ENCODE measurements around the gene USP34. TPM values are rescaled to one million over a fixed set of nuclear protein-coding genes. Genes with fewer than 3 reads are reported as not detected.

Gene USP34
- total and polyA plus RNA-seq, 9 of the 15 experiments (the other 6 are each of a cell fraction or from before 2014, with no cell fraction given): 19.8 to 108 (median 67.8) TPM

DNA sequence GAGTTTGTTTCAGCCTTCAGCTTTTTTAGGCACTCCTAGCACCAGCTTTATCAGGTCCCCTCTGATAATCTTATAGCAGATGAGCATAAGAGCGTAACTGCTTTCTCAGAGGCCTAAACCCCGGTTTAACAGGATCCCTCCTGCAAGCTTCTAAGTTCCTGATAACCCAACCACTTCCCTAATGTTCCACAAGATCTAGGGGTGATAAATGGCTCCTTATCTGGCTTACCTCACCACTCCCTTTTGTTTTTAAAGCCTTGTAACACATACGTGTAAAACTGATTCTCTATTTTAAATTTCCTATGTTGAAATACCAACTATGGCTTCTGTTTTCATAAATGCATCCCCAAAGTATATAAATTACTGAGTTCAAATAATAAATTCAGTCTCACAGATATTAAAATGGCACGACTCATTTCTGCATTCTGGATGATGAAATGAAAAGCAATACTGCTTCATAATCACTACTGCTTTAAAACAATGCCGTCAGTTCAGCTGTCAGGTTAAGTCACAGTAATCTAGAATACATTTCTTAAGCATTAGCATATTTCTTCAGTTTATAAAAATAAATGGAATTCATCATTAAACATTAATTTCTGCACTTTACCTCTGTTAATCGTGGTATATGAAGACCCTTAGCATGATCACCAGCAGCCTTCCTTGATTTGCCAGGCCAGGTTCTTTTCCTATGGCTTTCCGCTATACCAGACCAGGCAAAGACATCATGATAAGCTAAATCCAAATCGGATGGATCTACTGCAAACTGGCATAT is 182.6 kb downstream of the USP34 start (continued):
- TF ChIP-seq MGA (IDR thresholded peaks at IDR 0.05) (no peak; the same call in 1 of the 2 replicates), CC2D1A (IDR thresholded peaks at IDR 0.05) (peak; percentile 76; the same call in 1 of the 2 replicates), RCOR1 (IDR thresholded peaks at IDR 0.05; ENCODE audit: borderline replicate concordance in 1 of 2, low read depth in 2 of 2, low read length in 2 of 2) (peak; percentile 53 to 96; a peak in 2 of 4 replicates), FOXJ2 (tag; IDR thresholded peaks at IDR 0.05) (peak; percentile 73; the same call in 1 of the 2 replicates), SMAD2 (IDR thresholded peaks at IDR 0.05; ENCODE audit: low read depth, low read length) (no peak), IRF9 (tag; IDR thresholded peaks at IDR 0.05) (peak; percentile 90), RFX5 (IDR thresholded peaks at IDR 0.05; ENCODE audit: low read depth, low read length) (no peak), MBD2 (IDR thresholded peaks at IDR 0.05; ENCODE audit: borderline replicate concordance, low read depth) (0 out of 2 replicates have a peak, but pooled peaks have one; percentile 38), ZNF551 (CRISPR knock-in tag; IDR thresholded peaks at IDR 0.05) (no peak), PTTG1 (tag; IDR thresholded peaks at IDR 0.05; ENCODE audit: low read depth) (peak; percentile 41), THRB (CRISPR knock-in tag; conservative IDR thresholded peaks at IDR 0.05) (peak; percentile 32; the same call in 1 of the 2 replicates)
- TF ChIP-seq, protein P1, sequence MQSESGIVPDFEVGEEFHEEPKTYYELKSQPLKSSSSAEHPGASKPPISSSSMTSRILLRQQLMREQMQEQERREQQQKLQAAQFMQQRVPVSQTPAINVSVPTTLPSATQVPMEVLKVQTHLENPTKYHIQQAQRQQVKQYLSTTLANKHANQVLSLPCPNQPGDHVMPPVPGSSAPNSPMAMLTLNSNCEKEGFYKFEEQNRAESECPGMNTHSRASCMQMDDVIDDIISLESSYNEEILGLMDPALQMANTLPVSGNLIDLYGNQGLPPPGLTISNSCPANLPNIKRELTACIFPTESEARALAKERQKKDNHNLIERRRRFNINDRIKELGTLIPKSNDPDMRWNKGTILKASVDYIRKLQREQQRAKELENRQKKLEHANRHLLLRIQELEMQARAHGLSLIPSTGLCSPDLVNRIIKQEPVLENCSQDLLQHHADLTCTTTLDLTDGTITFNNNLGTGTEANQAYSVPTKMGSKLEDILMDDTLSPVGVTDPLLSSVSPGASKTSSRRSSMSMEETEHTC (IDR thresholded peaks at IDR 0.05): no peak

Data from K562 (cell line).